GM12875 (cell line): ENCODE data around the gene MGAT4A.

Experiments used
- H3K4me3 ChIP-seq: one replicate; pipeline ENCODE4 v1.5.1; 2011; ENCODE audit warnings: low read depth, low read length, control low read depth
- TF ChIP-seq, protein P1 (sequence below): IDR thresholded peaks from 2 replicates; pipeline ENCODE4 v1.5.1; 2011; ENCODE audit warnings: low read depth, mild to moderate bottlenecking, control low read depth, inconsistent platforms, low read length, moderate library complexity, borderline replicate concordance; ENCODE audit not compliant: insufficient read depth

MGAT4A gene

DNA sequence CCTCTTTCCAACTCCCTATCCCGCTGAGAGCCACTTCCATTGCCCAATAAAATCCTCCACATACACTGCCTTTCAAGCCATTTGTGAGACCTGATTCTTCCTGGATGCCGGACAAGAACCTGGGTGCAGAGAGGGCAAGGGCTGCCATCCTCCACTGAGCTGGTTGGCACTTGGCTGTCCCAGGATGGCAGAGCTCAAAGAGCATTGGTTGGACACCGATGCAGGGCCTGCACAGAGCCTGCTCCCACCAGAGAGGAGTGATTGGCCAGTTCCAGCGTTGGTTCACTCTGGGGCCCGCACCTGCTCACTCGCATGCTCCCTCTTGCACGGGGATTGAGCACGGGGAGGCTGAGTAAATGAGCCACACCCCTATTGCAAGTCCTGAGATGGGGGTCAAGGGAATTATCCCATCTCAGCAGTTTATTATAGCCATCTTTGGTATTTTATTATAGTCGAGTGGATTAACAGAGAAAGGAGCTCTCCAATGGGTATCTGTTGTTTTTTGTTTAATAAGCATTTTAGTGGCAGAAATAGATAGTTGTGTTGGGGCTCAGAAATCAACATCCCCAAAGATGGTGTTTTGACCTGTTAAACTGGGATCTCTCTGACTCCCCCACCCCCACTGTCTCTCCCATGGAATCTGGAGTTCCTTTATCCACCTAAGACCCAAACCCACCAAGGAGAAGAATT is 19.8 kb upstream of the MGAT4A start:
- TF ChIP-seq, protein P1, sequence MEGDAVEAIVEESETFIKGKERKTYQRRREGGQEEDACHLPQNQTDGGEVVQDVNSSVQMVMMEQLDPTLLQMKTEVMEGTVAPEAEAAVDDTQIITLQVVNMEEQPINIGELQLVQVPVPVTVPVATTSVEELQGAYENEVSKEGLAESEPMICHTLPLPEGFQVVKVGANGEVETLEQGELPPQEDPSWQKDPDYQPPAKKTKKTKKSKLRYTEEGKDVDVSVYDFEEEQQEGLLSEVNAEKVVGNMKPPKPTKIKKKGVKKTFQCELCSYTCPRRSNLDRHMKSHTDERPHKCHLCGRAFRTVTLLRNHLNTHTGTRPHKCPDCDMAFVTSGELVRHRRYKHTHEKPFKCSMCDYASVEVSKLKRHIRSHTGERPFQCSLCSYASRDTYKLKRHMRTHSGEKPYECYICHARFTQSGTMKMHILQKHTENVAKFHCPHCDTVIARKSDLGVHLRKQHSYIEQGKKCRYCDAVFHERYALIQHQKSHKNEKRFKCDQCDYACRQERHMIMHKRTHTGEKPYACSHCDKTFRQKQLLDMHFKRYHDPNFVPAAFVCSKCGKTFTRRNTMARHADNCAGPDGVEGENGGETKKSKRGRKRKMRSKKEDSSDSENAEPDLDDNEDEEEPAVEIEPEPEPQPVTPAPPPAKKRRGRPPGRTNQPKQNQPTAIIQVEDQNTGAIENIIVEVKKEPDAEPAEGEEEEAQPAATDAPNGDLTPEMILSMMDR, result no peak
- H3K4me3 ChIP-seq, result no peak overlapping the region

DNA sequence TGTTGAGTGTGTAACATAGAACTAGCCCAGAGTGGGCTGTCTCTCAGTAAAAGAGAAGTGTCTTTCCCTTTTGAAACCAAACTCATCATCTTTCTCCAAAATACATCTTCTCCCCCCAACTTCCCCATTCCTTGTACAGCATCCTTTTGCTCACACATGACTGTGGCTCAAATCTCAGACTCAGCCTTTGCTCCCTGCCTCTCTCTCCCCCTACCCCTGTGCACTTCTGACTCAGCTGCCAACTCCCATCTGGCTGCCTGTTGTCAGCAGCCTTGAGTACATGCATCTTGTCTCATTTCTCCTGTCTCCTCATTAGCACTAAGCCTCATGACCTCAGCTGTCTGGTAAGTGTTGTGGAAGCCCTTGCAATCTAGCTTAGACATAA is 18.1 kb upstream of the MGAT4A start:
- H3K4me3 ChIP-seq, result no peak overlapping the region

DNA sequence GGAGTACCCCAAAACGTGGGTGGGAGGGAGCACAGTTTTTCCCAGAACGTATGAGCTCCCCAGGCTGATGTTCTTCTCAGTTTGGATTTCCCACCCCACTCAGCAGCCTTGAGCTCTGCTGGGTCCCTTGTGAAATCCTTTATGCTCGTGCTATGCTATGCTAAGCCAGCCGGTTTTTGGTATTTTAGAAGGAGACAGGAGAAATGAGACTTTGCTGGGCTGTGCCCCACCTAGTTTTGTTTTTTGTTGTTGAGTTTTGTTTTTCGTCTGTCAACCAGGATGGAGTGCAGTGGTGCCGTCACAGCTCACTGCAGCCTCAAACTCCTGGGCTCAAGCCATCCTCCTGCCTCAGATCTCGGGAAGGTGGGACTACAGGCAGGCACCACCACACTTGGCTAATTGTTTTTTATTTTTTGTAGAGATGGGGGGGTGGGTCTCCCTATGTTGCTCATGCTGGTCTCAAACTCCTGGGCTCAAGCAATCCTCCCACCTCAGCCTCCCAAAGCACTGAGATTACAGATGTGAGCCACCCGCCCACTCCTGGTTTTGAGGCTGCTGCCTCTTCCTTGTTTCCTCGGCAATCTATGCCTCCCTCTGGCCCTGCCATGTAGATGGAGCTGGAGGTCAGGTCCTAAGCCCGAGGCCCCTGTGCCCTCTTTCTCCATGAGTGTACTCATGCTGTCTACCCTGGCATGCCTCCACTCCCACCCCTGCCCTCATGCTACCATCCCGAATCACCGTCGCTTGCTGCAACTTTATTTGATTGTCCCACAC is 17.5 kb upstream of the MGAT4A start:
- TF ChIP-seq, protein P1, result no peak
- no peak overlapping the region for H3K4me3 ChIP-seq

More for the DNA sequence above, 18.1 kb upstream of the MGAT4A start:
- TF ChIP-seq, protein P1, result no peak

GRCh38 chr2:98747888-98748287 is 17.0 kb upstream of the MGAT4A start:
- no peak overlapping the region for H3K4me3 ChIP-seq
- TF ChIP-seq, protein P1, result no peak

DNA sequence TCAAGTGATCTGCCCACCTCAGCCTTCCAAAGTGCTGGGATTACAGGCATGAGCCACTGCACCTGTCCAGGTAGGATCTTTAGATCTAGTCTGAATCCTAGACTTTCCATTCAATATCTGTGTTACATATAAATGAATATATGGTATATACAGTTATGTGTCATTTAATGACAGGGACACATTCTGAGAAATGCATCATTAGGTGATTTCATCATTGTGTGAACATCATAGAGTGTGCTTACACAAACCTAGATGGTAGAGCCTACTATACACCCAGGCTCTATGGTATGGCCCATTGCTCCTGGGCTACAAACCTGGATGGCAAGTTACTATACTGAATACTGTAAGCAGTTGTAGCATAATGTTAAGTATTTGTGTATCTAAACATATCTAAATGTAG is 15.5 kb upstream of the MGAT4A start:
- TF ChIP-seq, protein P1, result no peak
- H3K4me3 ChIP-seq, result no peak overlapping the region

GRCh38 chr2:98744595-98744994 is 13.7 kb upstream of the MGAT4A start:
- TF ChIP-seq, protein P1, result no peak
- no peak overlapping the region for H3K4me3 ChIP-seq

GRCh38 chr2:98743835-98744234 is 12.9 kb upstream of the MGAT4A start:
- H3K4me3 ChIP-seq, result no peak overlapping the region
- TF ChIP-seq, protein P1, result no peak
